Measurements from ENCODE around the gene ARL13A.
A peak's percentile ranks its signal among the peaks of the same experiment; 100 is the strongest.

The ARL13A gene

GRCh38 chrX:100969408-100969807 lies at the start of gene ARL13A:
Gene ARL13A, plus strand, starts transcription at chrX:100969708. Its CDS starts 3,982 bp downstream, at chrX:100973690.
- no peak within 1 kb of the TSS for H3K4me3 ChIP-seq (ENCODE audit: low read depth, low read length)
- no peak for DNase-seq (ENCODE audit: low read depth)

GRCh38 chrX:100924375-100924774 lies 45.1 kb upstream of the ARL13A start:
- no peak for DNase-seq (ENCODE audit: low read depth)
- H3K4me3 ChIP-seq (ENCODE audit: low read depth, low read length): no peak overlapping the region

GRCh38 chrX:100926453-100926852 lies 43.1 kb upstream of the ARL13A start:
- no peak for DNase-seq (ENCODE audit: low read depth)

GRCh38 chrX:100928660-100929613 lies 40.6 kb upstream of the ARL13A start, which contains the start of gene XKRX:
Gene XKRX, minus strand, starts transcription at chrX:100928917. Its CDS starts 613 bp downstream, at chrX:100928304.
- no peak for DNase-seq (ENCODE audit: low read depth)
- peak within 1 kb of the TSS; percentile 40 for H3K4me3 ChIP-seq (ENCODE audit: low read depth, low read length)

More at GRCh38 chrX:100926453-100926852, 43.1 kb upstream of the ARL13A start:
- H3K4me3 ChIP-seq (ENCODE audit: low read depth, low read length): no peak overlapping the region

- no peak overlapping the region for H3K4me3 ChIP-seq (ENCODE audit: low read depth, low read length)
- no peak for DNase-seq (ENCODE audit: low read depth)
Observed at GRCh38 chrX:100931218-100931924, 38.1 kb upstream of the ARL13A start.

- DNase-seq (ENCODE audit: low read depth): no peak
- H3K4me3 ChIP-seq (ENCODE audit: low read depth, low read length): no peak overlapping the region
Observed at GRCh38 chrX:100931925-100932285, 37.6 kb upstream of the ARL13A start.

GRCh38 chrX:100935767-100936166 lies 33.7 kb upstream of the ARL13A start:
- DNase-seq (ENCODE audit: low read depth): no peak

GRCh38 chrX:100939333-100939732 lies 30.2 kb upstream of the ARL13A start:
- no peak overlapping the region for H3K4me3 ChIP-seq (ENCODE audit: low read depth, low read length)

More at GRCh38 chrX:100935767-100936166, 33.7 kb upstream of the ARL13A start:
- H3K4me3 ChIP-seq (ENCODE audit: low read depth, low read length): no peak overlapping the region

GRCh38 chrX:100944601-100945000 lies 24.9 kb upstream of the ARL13A start:
- H3K4me3 ChIP-seq (ENCODE audit: low read depth, low read length): no peak overlapping the region
- DNase-seq (ENCODE audit: low read depth): no peak

More at GRCh38 chrX:100939333-100939732, 30.2 kb upstream of the ARL13A start:
- no peak for DNase-seq (ENCODE audit: low read depth)

GRCh38 chrX:100946299-100946927 lies 23.1 kb upstream of the ARL13A start:
- DNase-seq (ENCODE audit: low read depth): no peak
- H3K4me3 ChIP-seq (ENCODE audit: low read depth, low read length): no peak overlapping the region

GRCh38 chrX:100948557-100948956 lies 21.0 kb upstream of the ARL13A start:
- no peak overlapping the region for H3K4me3 ChIP-seq (ENCODE audit: low read depth, low read length)
- no peak for DNase-seq (ENCODE audit: low read depth)

- no peak overlapping the region for H3K4me3 ChIP-seq (ENCODE audit: low read depth, low read length)
- DNase-seq (ENCODE audit: low read depth): no peak
Observed at GRCh38 chrX:100962811-100963210, 6.7 kb upstream of the ARL13A start.

- H3K4me3 ChIP-seq (ENCODE audit: low read depth, low read length): no peak overlapping the region
- no peak for DNase-seq (ENCODE audit: low read depth)
Observed at GRCh38 chrX:100964362-100964761, 5.1 kb upstream of the ARL13A start.

GRCh38 chrX:100969936-100970335 lies 428 bp downstream of the ARL13A start:
- no peak for DNase-seq (ENCODE audit: low read depth)
- H3K4me3 ChIP-seq (ENCODE audit: low read depth, low read length): no peak overlapping the region

- no peak overlapping the region for H3K4me3 ChIP-seq (ENCODE audit: low read depth, low read length)
- DNase-seq (ENCODE audit: low read depth): no peak
Observed at GRCh38 chrX:100973411-100973810, 3.9 kb downstream of the ARL13A start.

- no peak for DNase-seq (ENCODE audit: low read depth)
- H3K4me3 ChIP-seq (ENCODE audit: low read depth, low read length): no peak overlapping the region
Observed at GRCh38 chrX:100975212-100975611, 5.7 kb downstream of the ARL13A start.

- no peak for DNase-seq (ENCODE audit: low read depth)
- no peak overlapping the region for H3K4me3 ChIP-seq (ENCODE audit: low read depth, low read length)
Observed at GRCh38 chrX:100976211-100976610, 6.7 kb downstream of the ARL13A start.

GRCh38 chrX:100979881-100980607 lies 10.5 kb downstream of the ARL13A start:
- no peak overlapping the region for H3K4me3 ChIP-seq (ENCODE audit: low read depth, low read length)
- DNase-seq (ENCODE audit: low read depth): no peak
